OCI-LY3 (cell line): Measurements from ENCODE around the gene FBXO21.

ENCODE experiments used
- H2AFZ ChIP-seq: fragments of 200-600, 300-600 bp; shearing (Covaris generic); 2 replicates; pipeline ENCODE4 v1.6.0; 2014; ENCODE audit warnings: antibody characterized with exemption, low read depth, low read length
- H3K27ac ChIP-seq: fragments of 200-600, 300-600 bp; sonication (generic); 2 replicates; pipeline ENCODE4 v1.5.1; 2014; ENCODE audit warnings: mild to moderate bottlenecking, low read length, moderate library complexity, mixed read lengths
- H3K27me3 ChIP-seq: fragments of 200-600, 300-600 bp; sonication (generic); 2 replicates; pipeline ENCODE4 v1.6.1; 2014; ENCODE audit warnings: low read depth, low read length, mixed read lengths
- H3K36me3 ChIP-seq: fragments of 200-600, 300-600 bp; sonication (generic); replicated peaks from 2 replicates; pipeline ENCODE3; 2014; ENCODE audit warnings: low read depth, low read length, mixed read lengths
- H3K4me1 ChIP-seq: fragments of 300-600, 200-600 bp; sonication (generic); 2 replicates; pipeline ENCODE4 v1.6.1; 2014; ENCODE audit warnings: low read length, mixed read lengths
- H3K4me2 ChIP-seq: fragments of 200-600, 300-600 bp; sonication (generic); 2 replicates; pipeline ENCODE4 v1.6.1; 2014; ENCODE audit warnings: low read length, mixed read lengths
- H3K4me3 ChIP-seq: fragments of 300-600, 200-600 bp; sonication (generic); 2 replicates; pipeline ENCODE4 v1.5.1; 2014; ENCODE audit warnings: antibody characterized with exemption, mild to moderate bottlenecking, low read length, moderate library complexity
- H3K79me2 ChIP-seq: fragments of 300-600, 200-600 bp; shearing (Covaris generic); 2 replicates; pipeline ENCODE4 v1.6.1; 2014; ENCODE audit warnings: mild to moderate bottlenecking, low read length, mixed read lengths
- H3K9ac ChIP-seq: fragments of 300-600, 200-600 bp; shearing (Covaris generic); 2 replicates; pipeline ENCODE4 v1.6.0; 2014; ENCODE audit warnings: mild to moderate bottlenecking, low read length, moderate library complexity
- H3K9me3 ChIP-seq: fragments of 200-600, 300-600 bp; shearing (Covaris generic); 2 replicates; pipeline ENCODE4 v1.6.1; 2014; ENCODE audit warnings: low read length, mixed read lengths; ENCODE audit not compliant: insufficient read depth
- H4K20me1 ChIP-seq: fragments of 200-600, 300-600 bp; sonication (generic); 2 replicates; pipeline ENCODE4 v1.6.1; 2016; ENCODE audit warnings: low read length, mixed read lengths; ENCODE audit not compliant: insufficient read depth
- CTCF ChIP-seq: fragments of 200-600, 300-600 bp; sonication (generic); IDR thresholded peaks from 2 replicates; pipeline ENCODE4 v1.5.1; 2014; ENCODE audit warnings: antibody characterized with exemption, low read length, low read depth
- EZH2phosphoT487 ChIP-seq: fragments of 200-600 bp; shearing (Covaris generic); IDR thresholded peaks from 2 replicates; pipeline ENCODE4 v1.6.1; 2018; ENCODE audit warnings: antibody characterized with exemption, mixed run types, low read depth

The FBXO21 gene

DNA sequence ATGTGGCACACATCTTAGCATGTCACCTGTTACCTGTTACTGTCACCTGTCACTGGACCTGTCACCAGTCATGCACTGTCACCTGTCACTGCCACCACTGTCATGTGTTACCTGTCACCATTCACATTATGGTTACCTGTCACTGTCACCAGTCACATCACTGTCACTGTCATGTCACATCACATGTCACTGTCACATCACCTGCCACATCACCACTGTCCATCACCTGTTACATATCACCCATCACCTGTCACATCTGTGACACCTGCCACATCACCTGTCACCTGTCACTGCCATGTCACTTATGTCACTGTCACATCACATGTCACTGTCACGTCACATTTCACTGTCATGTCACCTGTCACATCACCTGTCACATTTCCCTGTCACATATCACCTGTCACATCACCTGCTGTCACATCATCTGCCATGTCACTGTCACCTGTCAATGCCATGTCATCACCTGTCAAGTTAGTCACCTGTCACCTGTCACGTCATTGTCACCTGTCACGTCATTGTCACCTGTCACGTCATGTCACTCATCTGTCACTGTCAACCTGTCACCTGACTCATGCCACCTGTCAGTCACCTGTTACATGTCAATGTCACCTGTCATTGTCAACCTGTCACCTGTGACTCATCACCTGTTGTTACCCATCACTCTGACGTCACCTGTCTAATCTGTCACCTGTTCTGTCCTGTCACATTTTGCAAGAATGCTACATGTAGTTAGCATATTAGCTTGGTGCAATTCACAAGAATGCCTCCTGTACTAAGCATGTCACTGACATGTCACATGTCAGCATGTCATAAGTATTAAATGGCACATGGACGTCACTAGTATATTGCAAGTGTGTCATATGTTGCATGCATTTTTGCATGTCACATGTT is 62.1 kb downstream of the FBXO21 start:
- H3K27me3 ChIP-seq: no peaks in the 10 kb centered on the region
- H4K20me1 ChIP-seq: no peaks in the 10 kb centered on the region
- no peaks in the 10 kb centered on the region for H3K36me3 ChIP-seq
- no peaks in the 10 kb centered on the region for H3K4me1 ChIP-seq
- no peak for TF ChIP-seq CTCF
- TF ChIP-seq EZH2phosphoT487: no peak
- no peak overlapping the region for H3K9ac ChIP-seq
- H3K4me3 ChIP-seq: no peak overlapping the region
- no peaks in the 10 kb centered on the region; the same call in 1 of the 2 replicates for H3K9me3 ChIP-seq
- H3K27ac ChIP-seq: no peak overlapping the region
- H3K4me2 ChIP-seq: no peak overlapping the region
- H2AFZ ChIP-seq: no peak overlapping the region
- H3K79me2 ChIP-seq: no peaks in the 10 kb centered on the region

GRCh38 chr12:117126335-117126734 is 63.9 kb downstream of the FBXO21 start:
- TF ChIP-seq CTCF (no peak), EZH2phosphoT487 (no peak)
- Histone ChIP-seq H3K36me3 (no peaks in the 10 kb centered on the region), H3K79me2 (no peaks in the 10 kb centered on the region), H3K27ac (no peak overlapping the region), H3K4me2 (no peak overlapping the region), H4K20me1 (no peaks in the 10 kb centered on the region), H3K4me3 (no peak overlapping the region), H3K9me3 (no peaks in the 10 kb centered on the region; the same call in 1 of the 2 replicates), H2AFZ (no peak overlapping the region), H3K9ac (no peak overlapping the region), H3K4me1 (no peaks in the 10 kb centered on the region), H3K27me3 (no peaks in the 10 kb centered on the region)

DNA sequence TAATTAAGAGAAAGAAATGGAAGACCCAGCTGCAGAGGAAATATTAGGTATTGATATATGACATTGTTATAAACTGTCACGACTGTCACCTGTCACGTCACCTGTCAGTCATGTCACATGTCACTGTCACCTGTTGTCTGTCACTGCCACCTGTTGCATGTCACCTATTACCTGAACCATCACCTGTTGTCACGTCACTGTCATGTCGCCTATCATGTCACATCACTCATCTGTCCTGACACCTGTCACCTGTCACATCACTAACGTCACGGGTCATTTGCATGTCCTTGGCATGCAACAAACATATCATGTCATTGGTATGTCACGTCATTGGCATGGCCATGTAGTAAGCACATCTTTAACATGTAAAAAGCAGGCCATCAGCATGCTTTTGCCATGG is 64.5 kb downstream of the FBXO21 start:
- Histone ChIP-seq H3K4me1 (no peaks in the 10 kb centered on the region), H3K79me2 (no peaks in the 10 kb centered on the region), H3K4me2 (no peak overlapping the region), H2AFZ (no peak overlapping the region), H3K27ac (no peak overlapping the region), H3K9ac (no peak overlapping the region), H3K27me3 (no peaks in the 10 kb centered on the region), H3K36me3 (no peaks in the 10 kb centered on the region), H3K9me3 (no peaks in the 10 kb centered on the region; the same call in 1 of the 2 replicates), H4K20me1 (no peaks in the 10 kb centered on the region), H3K4me3 (no peak overlapping the region)
- TF ChIP-seq EZH2phosphoT487 (no peak), CTCF (no peak)

- H3K79me2 ChIP-seq: no peaks in the 10 kb centered on the region
- no peak for TF ChIP-seq CTCF
- TF ChIP-seq EZH2phosphoT487: no peak
- no peaks in the 10 kb centered on the region for H3K36me3 ChIP-seq
- no peaks in the 10 kb centered on the region for H3K27me3 ChIP-seq
- no peaks in the 10 kb centered on the region for H3K4me1 ChIP-seq
- H3K27ac ChIP-seq: no peak overlapping the region
- H3K4me2 ChIP-seq: no peak overlapping the region
- H4K20me1 ChIP-seq: no peaks in the 10 kb centered on the region
- no peak overlapping the region for H3K9ac ChIP-seq
- H3K9me3 ChIP-seq: no peaks in the 10 kb centered on the region; the same call in 1 of the 2 replicates
- H2AFZ ChIP-seq: no peak overlapping the region
- no peak overlapping the region for H3K4me3 ChIP-seq
Observed at GRCh38 chr12:117125272-117125613, 65.0 kb downstream of the FBXO21 start.
